H9 (cell line): Measurements from ENCODE around the gene TNPO2. TPM values are rescaled to one million over a fixed set of nuclear protein-coding genes. Genes with fewer than 3 reads are reported as not detected.
"Not testable (repeated sequence)": the region's sequence is repeated elsewhere in the genome, so short reads cannot be mapped to it uniquely, and the experiment has no call there.

Experiments used
- DNase-seq: peaks from one replicate; pipeline ENCODE4 v3.0.0-alpha.2; 2017
- H2AFZ ChIP-seq: one replicate; pipeline ENCODE4 v1.6.1; 2013; ENCODE audit warnings: mild to moderate bottlenecking, low read length, control low read depth, moderate library complexity
- H2AK5ac ChIP-seq: 2 replicates; pipeline ENCODE4 v1.6.1; 2013; ENCODE audit warnings: low read length, control low read depth, mixed read lengths; ENCODE audit not compliant: insufficient read length
- H2BK120ac ChIP-seq: one replicate; pipeline ENCODE4 v1.6.1; 2013; ENCODE audit warnings: low read depth, mild to moderate bottlenecking, low read length, control low read depth, inconsistent platforms; ENCODE audit not compliant: poor library complexity, severe bottlenecking
- H2BK12ac ChIP-seq: 2 replicates; pipeline ENCODE4 v1.6.1; 2013; ENCODE audit warnings: low read length, control low read depth, mixed read lengths, low read depth; ENCODE audit not compliant: insufficient read length
- H2BK15ac ChIP-seq: 2 replicates; pipeline ENCODE4 v1.6.1; 2013; ENCODE audit warnings: low read depth, low read length, control low read depth
- H2BK20ac ChIP-seq: one replicate; pipeline ENCODE4 v1.6.1; 2013; ENCODE audit warnings: low read depth, mild to moderate bottlenecking, low read length, control low read depth, inconsistent platforms; ENCODE audit not compliant: poor library complexity, severe bottlenecking
- H2BK5ac ChIP-seq: 2 replicates; pipeline ENCODE4 v1.6.1; 2013; ENCODE audit warnings: low read length, control low read depth, mixed read lengths; ENCODE audit not compliant: insufficient read length
- H3K14ac ChIP-seq: 2 replicates; pipeline ENCODE4 v1.6.1; 2013; ENCODE audit warnings: low read length, control low read depth; ENCODE audit not compliant: insufficient read depth
- H3K18ac ChIP-seq: 2 replicates; pipeline ENCODE4 v1.6.1; 2013; ENCODE audit warnings: low read depth, mild to moderate bottlenecking, mixed read lengths, low read length, control low read depth; ENCODE audit not compliant: insufficient read length
- H3K23ac ChIP-seq: 2 replicates; pipeline ENCODE4 v1.6.1; 2013; ENCODE audit warnings: low read length, control low read depth, mixed read lengths, low read depth; ENCODE audit not compliant: insufficient read length
- H3K23me2 ChIP-seq: 2 replicates; pipeline ENCODE4 v1.6.1; 2013; ENCODE audit warnings: low read depth, mild to moderate bottlenecking, mixed read lengths, low read length, control low read depth; ENCODE audit not compliant: insufficient read length, poor library complexity, severe bottlenecking
- H3K27ac ChIP-seq: 2 replicates; pipeline ENCODE4 v1.5.1; 2013; ENCODE audit warnings: low read length, control low read depth, mixed read lengths, low read depth; ENCODE audit not compliant: insufficient read length
- H3K27me3 ChIP-seq: 2 replicates; pipeline ENCODE4 v1.6.1; 2013; ENCODE audit warnings: low read length, control low read depth, inconsistent platforms; ENCODE audit not compliant: insufficient read depth
- H3K4ac ChIP-seq: 2 replicates; pipeline ENCODE4 v1.6.1; 2013; ENCODE audit warnings: low read depth, mild to moderate bottlenecking, control low read depth, inconsistent platforms, low read length, moderate library complexity
- H3K4me1 ChIP-seq: 2 replicates; pipeline ENCODE4 v1.6.1; 2013; ENCODE audit warnings: low read length, control low read depth, inconsistent platforms; ENCODE audit not compliant: insufficient read depth
- H3K4me2 ChIP-seq: 2 replicates; pipeline ENCODE4 v1.6.1; 2013; ENCODE audit warnings: low read length, control low read depth, mixed read lengths; ENCODE audit not compliant: insufficient read length, insufficient read depth
- H3K56ac ChIP-seq: 2 replicates; pipeline ENCODE4 v1.6.1; 2013; ENCODE audit warnings: low read depth, mild to moderate bottlenecking, mixed read lengths, low read length, control low read depth; ENCODE audit not compliant: insufficient read length
- H3K79me1 ChIP-seq: 2 replicates; pipeline ENCODE4 v1.6.1; 2013; ENCODE audit warnings: low read depth, mild to moderate bottlenecking, moderate library complexity, low read length, control low read depth, inconsistent platforms; ENCODE audit not compliant: insufficient read depth, poor library complexity, severe bottlenecking
- H3K79me2 ChIP-seq: 2 replicates; pipeline ENCODE4 v1.6.1; 2013; ENCODE audit warnings: low read length, control low read depth, inconsistent platforms; ENCODE audit not compliant: insufficient read depth
- H3K9ac ChIP-seq: 2 replicates; pipeline ENCODE4 v1.6.1; 2013; ENCODE audit warnings: low read length, control low read depth, mixed read lengths; ENCODE audit not compliant: insufficient read length; ENCODE audit errors: extremely low read depth
- H3K9me3 ChIP-seq: one replicate; pipeline ENCODE4 v1.6.1; 2013; ENCODE audit warnings: low read depth, low read length, inconsistent platforms; ENCODE audit not compliant: control insufficient read depth
- H3T11ph ChIP-seq: one replicate; pipeline ENCODE4 v1.6.1; 2013; ENCODE audit warnings: mild to moderate bottlenecking, low read length, control low read depth, inconsistent platforms
- H4K20me1 ChIP-seq: one replicate; pipeline ENCODE4 v1.6.1; 2013; ENCODE audit not compliant: control insufficient read depth, insufficient read length, insufficient read depth
- H4K5ac ChIP-seq: 2 replicates; pipeline ENCODE4 v1.6.1; 2013; ENCODE audit warnings: low read depth, mild to moderate bottlenecking, mixed read lengths, low read length, control low read depth; ENCODE audit not compliant: insufficient read length
- H4K8ac ChIP-seq: replicated peaks from 2 replicates; pipeline ENCODE4 v1.6.1; 2013; ENCODE audit warnings: low read length, control low read depth, mixed read lengths, low read depth; ENCODE audit not compliant: insufficient read length
- H4K91ac ChIP-seq: 2 replicates; pipeline ENCODE4 v1.6.1; 2013; ENCODE audit warnings: low read depth, mild to moderate bottlenecking, moderate library complexity, mixed read lengths, low read length, control low read depth; ENCODE audit not compliant: insufficient read length
- H3K27ac Mint-ChIP-seq, 3 experiments: 2 replicates in 2 of 3; 3 replicates in 1 of 3; pipeline ENCODE4 v1.8.0; 2020 to 2021; ENCODE audit warnings: mixed read lengths in 3 of 3, mild to moderate bottlenecking in 1 of 3, moderate library complexity in 1 of 3
- H3K27me3 Mint-ChIP-seq: 2 replicates; pipeline ENCODE4 v1.8.0; 2021; ENCODE audit warnings: low read depth, mild to moderate bottlenecking, moderate library complexity, mixed read lengths
- H3K36me3 Mint-ChIP-seq, 3 experiments: 2 replicates in 2 of 3; 3 replicates in 1 of 3; pipeline ENCODE4 v1.8.0; 2020 to 2021; ENCODE audit warnings: low read depth in 3 of 3, mixed read lengths in 3 of 3; ENCODE audit not compliant: insufficient read depth in 1 of 3
- H3K4me1 Mint-ChIP-seq, 2 experiments: 2 replicates each; pipeline ENCODE4 v1.8.0; 2020; ENCODE audit warnings: mixed read lengths in 2 of 2
- H3K4me3 Mint-ChIP-seq, 2 experiments: 2 replicates in 1 of 2; 3 replicates in 1 of 2; pipeline ENCODE4 v1.8.0; 2020 to 2021; ENCODE audit warnings: mild to moderate bottlenecking in 2 of 2, mixed read lengths in 2 of 2, moderate library complexity in 1 of 2
- H3K9me3 Mint-ChIP-seq, 2 experiments: 2 replicates in 1 of 2; 3 replicates in 1 of 2; pipeline ENCODE4 v1.8.0; 2020; ENCODE audit warnings: mild to moderate bottlenecking in 2 of 2, mixed read lengths in 2 of 2, moderate library complexity in 1 of 2
- WGBS: extraction: QIAGEN DNeasy Blood & Tissue Kit; methylation state at CpG from one replicate; pipeline ENCODE4 v1.1.7; 2013; ENCODE audit warnings: missing lambda C conversion rate, low lambda C conversion rate, mixed read lengths; ENCODE audit not compliant: insufficient read length; ENCODE audit errors: extremely low coverage; 5-methylcytosine and 5-hydroxymethylcytosine counted together
- total RNA-seq: library from RNA; stranded (reverse); gene quantifications from 2 replicates; pipeline ENCODE4 v1.2.1, GENCODE V29; 2021
- TF ChIP-seq, protein P1 (sequence below): fragments of 200-600 bp; sonication (generic); conservative IDR thresholded peaks from 3 replicates; pipeline ENCODE4 v1.8.0; 2021; ENCODE audit warnings: antibody characterized with exemption, mild to moderate bottlenecking

Gene TNPO2
- total RNA-seq, 1 experiment from 2014 or later, result 159 TPM

DNA sequence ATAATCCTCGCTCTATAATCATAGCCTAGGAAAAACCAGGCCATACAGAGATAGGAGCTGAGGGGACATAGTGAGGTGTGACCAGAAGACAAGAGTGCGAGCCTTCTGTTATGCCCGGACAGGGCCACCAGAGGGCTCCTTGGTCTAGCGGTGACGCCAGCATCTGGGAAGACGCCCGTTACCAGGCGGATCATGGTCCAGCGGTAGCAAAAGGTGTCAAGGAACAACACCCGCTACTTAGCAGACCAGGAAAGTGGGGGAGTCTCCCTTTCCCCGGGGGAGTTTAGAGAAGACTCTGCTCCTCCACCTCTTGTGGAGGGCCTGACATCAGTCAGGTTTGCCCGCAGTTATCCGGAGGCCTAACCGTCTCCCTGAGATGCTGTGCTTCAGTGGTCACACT is 11.7 kb downstream of the TNPO2 start:
- not testable (repeated sequence) for H2BK15ac ChIP-seq, H3K27me3 ChIP-seq, H3K27me3 Mint-ChIP-seq, H3K27ac Mint-ChIP-seq, H3T11ph ChIP-seq, H3K9me3 ChIP-seq, H4K91ac ChIP-seq, H4K5ac ChIP-seq, H2AK5ac ChIP-seq, H3K4me1 Mint-ChIP-seq, H4K20me1 ChIP-seq, H3K4me2 ChIP-seq, H3K14ac ChIP-seq, H2BK20ac ChIP-seq, H3K4ac ChIP-seq, H3K23me2 ChIP-seq, H2AFZ ChIP-seq, H3K18ac ChIP-seq, H2BK120ac ChIP-seq, DNase-seq, H2BK5ac ChIP-seq, H4K8ac ChIP-seq, H2BK12ac ChIP-seq, H3K27ac ChIP-seq, H3K79me2 ChIP-seq, H3K23ac ChIP-seq, H3K79me1 ChIP-seq, H3K4me1 ChIP-seq, H3K9me3 Mint-ChIP-seq, H3K56ac ChIP-seq, H3K9ac ChIP-seq, H3K4me3 Mint-ChIP-seq
- TF ChIP-seq, protein P1, sequence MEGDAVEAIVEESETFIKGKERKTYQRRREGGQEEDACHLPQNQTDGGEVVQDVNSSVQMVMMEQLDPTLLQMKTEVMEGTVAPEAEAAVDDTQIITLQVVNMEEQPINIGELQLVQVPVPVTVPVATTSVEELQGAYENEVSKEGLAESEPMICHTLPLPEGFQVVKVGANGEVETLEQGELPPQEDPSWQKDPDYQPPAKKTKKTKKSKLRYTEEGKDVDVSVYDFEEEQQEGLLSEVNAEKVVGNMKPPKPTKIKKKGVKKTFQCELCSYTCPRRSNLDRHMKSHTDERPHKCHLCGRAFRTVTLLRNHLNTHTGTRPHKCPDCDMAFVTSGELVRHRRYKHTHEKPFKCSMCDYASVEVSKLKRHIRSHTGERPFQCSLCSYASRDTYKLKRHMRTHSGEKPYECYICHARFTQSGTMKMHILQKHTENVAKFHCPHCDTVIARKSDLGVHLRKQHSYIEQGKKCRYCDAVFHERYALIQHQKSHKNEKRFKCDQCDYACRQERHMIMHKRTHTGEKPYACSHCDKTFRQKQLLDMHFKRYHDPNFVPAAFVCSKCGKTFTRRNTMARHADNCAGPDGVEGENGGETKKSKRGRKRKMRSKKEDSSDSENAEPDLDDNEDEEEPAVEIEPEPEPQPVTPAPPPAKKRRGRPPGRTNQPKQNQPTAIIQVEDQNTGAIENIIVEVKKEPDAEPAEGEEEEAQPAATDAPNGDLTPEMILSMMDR, result peak; percentile 56
- peaks cover 52 to 86% (median 84%) of the 10 kb centered on the region in 3 experiments; a peak in 6 of 7 replicates for H3K36me3 Mint-ChIP-seq
- no CpG with 5 or more reads among the region's 14 CpGs for WGBS
